ENCODE results near the gene PAK1IP1. TPM values are rescaled to one million over a fixed set of nuclear protein-coding genes. Genes with fewer than 3 reads are reported as not detected.

The PAK1IP1 gene
- polyA plus RNA-seq, 4 donors = 5.1 to 17.5 (median 10.3) TPM

DNA sequence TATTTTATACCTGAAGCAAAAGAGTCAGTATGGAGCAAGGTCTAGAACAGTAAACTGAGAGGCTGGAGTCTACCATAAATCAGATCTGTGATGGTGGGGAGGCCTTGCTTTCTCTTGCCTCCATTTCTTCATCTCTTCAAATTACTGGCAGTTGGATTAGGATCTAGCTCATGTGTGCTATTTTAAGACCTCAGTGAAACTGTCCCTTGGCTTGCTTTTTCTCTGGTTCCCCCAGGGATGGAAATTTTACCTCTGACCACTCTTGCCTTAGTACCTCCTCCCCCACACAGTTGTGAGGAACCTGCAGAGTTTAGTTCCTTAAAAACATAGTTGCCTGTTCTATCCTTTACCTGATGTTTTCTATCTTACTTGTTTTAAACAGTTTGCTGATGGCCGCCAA is 61.3 kb downstream of the PAK1IP1 start:
- no peak overlapping the region for H3K27ac ChIP-seq (ENCODE audit: low read depth in 1 of 3, low read length in 2 of 3)
- FAIRE-seq = no peak
- H3K4me3 ChIP-seq (ENCODE audit: low read depth in 1 of 3, low read length in 3 of 3) = no peak overlapping the region
- H3K27me3 ChIP-seq (ENCODE audit: control insufficient read depth in 3 of 3, insufficient read depth in 3 of 3, low read length in 3 of 3) = no peaks in the 10 kb centered on the region
- 88 to 97% (median 91%) methylated on average over 1 of the region's 1 CpG for WGBS, 3 donors
- H3K36me3 ChIP-seq (ENCODE audit: control insufficient read depth in 3 of 3, insufficient read depth in 2 of 3, low read depth in 1 of 3, low read length in 3 of 3) = peaks cover 2 to 46% (median 9%) of the 10 kb centered on the region in 3 donors
- H3K9me3 ChIP-seq (ENCODE audit: control insufficient read depth in 2 of 2, insufficient read depth in 1 of 2, low read depth in 1 of 2, low read length in 1 of 2) = no peaks in the 10 kb centered on the region
- no peaks in the 10 kb centered on the region for H3K4me1 ChIP-seq (ENCODE audit: control insufficient read depth in 3 of 3, insufficient read depth in 2 of 3, low read depth in 1 of 3, low read length in 2 of 3)
- DNase-seq = no peak

Other genes starting within 250 kb of the PAK1IP1 start
- gene GCNT2, start 173.6 kb upstream of the PAK1IP1 start, polyA plus RNA-seq = 10 to 100 TPM in 1 of 4 donors, 1 to 10 TPM in 3; 6.5 to 39.3 (median 8.4) TPM
- gene C6orf52, start 356 bp upstream of the PAK1IP1 start, polyA plus RNA-seq = 1 to 10 TPM; 1.6 to 7.8 (median 4.0) TPM
- gene TMEM14C, start 28.1 kb downstream of the PAK1IP1 start, polyA plus RNA-seq = 100 to 1,000 TPM; 105 to 145 (median 140) TPM
- 10 to 100 TPM; 50.8 to 83.8 (median 63.5) TPM for gene TMEM14B, start 52.8 kb downstream of the PAK1IP1 start, polyA plus RNA-seq
- under 1 TPM in 2 of 4 donors, not detected in 2; 0.03 to 0.34 TPM for gene MAK, start 143.6 kb downstream of the PAK1IP1 start, polyA plus RNA-seq
- not detected for gene GCM2, start 187.1 kb downstream of the PAK1IP1 start, polyA plus RNA-seq
- under 1 TPM in 2 of 4 donors, not detected in 2; 0.07 to 0.40 TPM for gene SYCP2L, start 192.1 kb downstream of the PAK1IP1 start, polyA plus RNA-seq

Measured in small intestine (tissue), 7 donors.